GM06990 (cell line): Measurements from ENCODE around the gene SIAH2.

Source experiments
- DNase-seq: peaks from one replicate; pipeline ENCODE4 v3.0.0-alpha.2; 2011; ENCODE audit not compliant: insufficient read length; ENCODE audit errors: extremely low read depth
- H3K27me3 ChIP-seq: replicated peaks from 2 replicates; pipeline ENCODE4 v1.6.0; 2011; ENCODE audit warnings: low read length; ENCODE audit not compliant: control insufficient read depth, insufficient read depth
- H3K36me3 ChIP-seq: 2 replicates; pipeline ENCODE4 v1.5.1; 2011; ENCODE audit warnings: low read length; ENCODE audit not compliant: control insufficient read depth, insufficient read depth
- H3K4me3 ChIP-seq: replicated peaks from 2 replicates; pipeline ENCODE4 v1.5.1; 2011; ENCODE audit warnings: low read depth, mild to moderate bottlenecking, control low read depth, low read length
- TF ChIP-seq, protein P1 (sequence below): IDR thresholded peaks from 2 replicates; pipeline ENCODE4 v1.5.1; 2011; ENCODE audit warnings: low read length, control low read depth, mild to moderate bottlenecking, inconsistent platforms; ENCODE audit not compliant: insufficient read depth, poor library complexity, severe bottlenecking

SIAH2 gene

DNA sequence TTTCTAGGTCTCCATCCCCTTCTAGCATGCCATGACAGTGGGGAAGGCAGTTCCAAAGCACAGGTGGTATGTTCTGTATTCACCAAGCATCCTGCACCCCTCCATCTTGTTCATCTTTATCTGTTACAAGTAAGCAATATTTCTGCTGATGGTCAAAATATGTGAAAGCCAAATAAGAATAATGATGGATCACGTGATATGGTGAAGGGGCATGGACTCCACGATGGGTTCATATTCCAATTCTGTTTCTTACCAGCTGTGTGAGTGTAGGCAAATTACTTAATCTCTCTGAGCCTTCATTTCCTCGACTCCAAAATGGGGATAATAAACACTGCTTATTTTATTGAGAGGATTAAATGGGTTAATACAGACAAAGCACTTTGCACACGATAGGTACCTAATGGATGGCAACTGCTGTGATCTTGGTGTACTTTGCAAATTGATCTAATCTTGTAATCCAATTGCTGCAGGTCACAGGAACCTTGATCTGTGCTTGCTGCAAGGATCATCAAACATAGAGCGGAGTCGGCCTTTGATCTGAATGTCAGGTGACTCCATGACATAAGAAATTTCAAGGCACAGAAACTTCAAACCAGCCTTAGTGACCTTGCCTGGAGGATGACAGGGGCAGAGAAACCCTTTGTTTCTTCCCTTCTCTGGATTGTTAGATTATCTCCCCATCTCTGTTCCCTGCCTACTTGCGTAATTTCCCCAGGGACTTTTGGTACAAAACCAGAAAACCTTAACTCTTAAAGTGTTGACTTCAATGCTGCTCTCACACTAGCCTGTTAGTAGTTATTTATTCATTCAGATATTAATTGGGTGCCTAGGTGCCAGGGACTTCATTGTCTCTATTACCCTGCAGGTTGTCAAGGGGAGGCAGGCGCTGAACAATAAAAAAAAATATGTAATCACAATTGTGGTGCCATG, 25.8 kb downstream of the SIAH2 start:
- no peaks in the 10 kb centered on the region for H3K27me3 ChIP-seq
- TF ChIP-seq, protein P1, sequence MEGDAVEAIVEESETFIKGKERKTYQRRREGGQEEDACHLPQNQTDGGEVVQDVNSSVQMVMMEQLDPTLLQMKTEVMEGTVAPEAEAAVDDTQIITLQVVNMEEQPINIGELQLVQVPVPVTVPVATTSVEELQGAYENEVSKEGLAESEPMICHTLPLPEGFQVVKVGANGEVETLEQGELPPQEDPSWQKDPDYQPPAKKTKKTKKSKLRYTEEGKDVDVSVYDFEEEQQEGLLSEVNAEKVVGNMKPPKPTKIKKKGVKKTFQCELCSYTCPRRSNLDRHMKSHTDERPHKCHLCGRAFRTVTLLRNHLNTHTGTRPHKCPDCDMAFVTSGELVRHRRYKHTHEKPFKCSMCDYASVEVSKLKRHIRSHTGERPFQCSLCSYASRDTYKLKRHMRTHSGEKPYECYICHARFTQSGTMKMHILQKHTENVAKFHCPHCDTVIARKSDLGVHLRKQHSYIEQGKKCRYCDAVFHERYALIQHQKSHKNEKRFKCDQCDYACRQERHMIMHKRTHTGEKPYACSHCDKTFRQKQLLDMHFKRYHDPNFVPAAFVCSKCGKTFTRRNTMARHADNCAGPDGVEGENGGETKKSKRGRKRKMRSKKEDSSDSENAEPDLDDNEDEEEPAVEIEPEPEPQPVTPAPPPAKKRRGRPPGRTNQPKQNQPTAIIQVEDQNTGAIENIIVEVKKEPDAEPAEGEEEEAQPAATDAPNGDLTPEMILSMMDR: no peak
- peaks cover 3% of the 10 kb centered on the region for H3K36me3 ChIP-seq
- DNase-seq: no peak
- no peak overlapping the region for H3K4me3 ChIP-seq

DNA sequence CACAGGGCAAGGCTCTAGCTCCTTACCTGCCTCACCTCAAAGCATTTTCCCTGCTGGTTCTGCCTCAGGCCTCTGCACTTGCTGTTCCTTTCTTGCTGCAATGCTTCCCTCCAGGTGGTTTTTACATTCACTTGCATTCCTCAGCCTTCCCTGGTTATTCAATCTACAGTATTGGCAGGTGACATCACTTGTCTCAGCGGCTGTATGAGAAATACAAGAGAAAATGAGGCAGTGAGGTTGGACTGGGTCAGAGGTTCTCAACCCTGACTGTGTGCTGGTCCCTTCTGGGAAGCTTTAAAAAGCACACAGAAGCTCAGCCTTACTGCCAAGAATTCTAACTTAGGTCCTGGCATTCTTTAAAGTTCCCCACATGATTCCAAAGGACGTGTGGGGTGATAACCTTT, 26.7 kb downstream of the SIAH2 start:
- peaks cover 1% of the 10 kb centered on the region for H3K36me3 ChIP-seq
- no peak for DNase-seq
- no peak overlapping the region for H3K4me3 ChIP-seq
- TF ChIP-seq, protein P1: no peak
- no peaks in the 10 kb centered on the region for H3K27me3 ChIP-seq

DNA sequence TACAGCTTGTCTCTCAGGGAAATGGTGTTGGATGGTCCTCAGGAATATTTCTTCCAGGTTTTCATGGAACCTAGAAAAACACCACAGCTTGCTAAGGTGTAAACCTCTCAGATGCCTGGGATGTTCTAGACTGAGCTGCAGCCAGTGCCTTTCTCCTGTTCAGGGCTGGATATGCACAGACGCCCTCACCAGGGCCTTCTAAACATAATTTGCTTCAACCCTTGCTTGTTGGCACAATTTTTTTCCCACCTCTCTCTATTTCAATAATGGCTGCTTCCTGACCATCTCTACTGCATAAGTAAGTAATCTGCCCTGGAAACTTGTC, 28.2 kb downstream of the SIAH2 start:
- Histone ChIP-seq H3K27me3 (no peaks in the 10 kb centered on the region), H3K4me3 (no peak overlapping the region), H3K36me3 (no peaks in the 10 kb centered on the region)
- TF ChIP-seq, protein P1: no peak
- no peak for DNase-seq

DNA sequence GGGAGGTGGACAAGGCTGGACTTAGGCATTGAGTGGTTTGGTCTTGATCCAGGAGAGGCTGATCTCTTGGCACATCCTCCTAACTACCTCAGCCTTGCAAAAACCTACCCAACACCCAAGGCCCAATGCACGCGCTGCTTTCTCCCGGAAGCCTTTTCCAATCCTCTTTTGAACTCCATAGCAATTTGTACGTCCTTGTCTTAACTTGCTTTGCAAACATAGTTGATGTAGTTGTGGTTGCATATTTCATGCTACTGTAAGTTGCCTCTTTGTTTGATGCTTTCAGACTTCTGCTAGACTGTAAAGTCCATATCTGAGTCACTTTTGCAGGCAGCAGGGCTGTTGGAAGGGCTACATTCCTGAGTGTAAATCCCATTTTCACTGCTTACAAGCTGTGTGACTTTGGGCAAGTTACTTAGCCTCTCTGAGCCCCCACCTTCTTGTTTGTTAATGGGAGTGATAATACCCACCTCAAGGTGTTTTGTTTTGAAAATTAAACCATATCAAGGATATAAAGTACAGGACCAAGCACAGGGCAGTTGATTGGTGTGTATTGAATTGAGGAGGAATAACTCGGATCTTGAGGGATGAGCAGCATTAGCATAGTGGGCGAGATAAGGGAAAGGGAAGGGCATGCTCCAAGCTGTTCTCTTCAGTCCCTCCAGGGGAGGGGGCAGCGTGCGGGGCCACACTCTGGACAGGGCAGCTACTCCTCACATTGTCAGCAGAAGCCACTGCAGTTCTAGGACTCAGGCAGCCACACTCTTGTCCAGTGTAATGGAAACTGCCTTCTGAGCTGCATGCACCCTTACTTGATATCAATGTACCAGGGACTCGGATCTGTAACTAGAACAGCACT, 28.8 kb downstream of the SIAH2 start:
- no peaks in the 10 kb centered on the region for H3K27me3 ChIP-seq
- no peak overlapping the region for H3K4me3 ChIP-seq
- DNase-seq: no peak
- TF ChIP-seq, protein P1: no peak
- H3K36me3 ChIP-seq: no peaks in the 10 kb centered on the region

DNA sequence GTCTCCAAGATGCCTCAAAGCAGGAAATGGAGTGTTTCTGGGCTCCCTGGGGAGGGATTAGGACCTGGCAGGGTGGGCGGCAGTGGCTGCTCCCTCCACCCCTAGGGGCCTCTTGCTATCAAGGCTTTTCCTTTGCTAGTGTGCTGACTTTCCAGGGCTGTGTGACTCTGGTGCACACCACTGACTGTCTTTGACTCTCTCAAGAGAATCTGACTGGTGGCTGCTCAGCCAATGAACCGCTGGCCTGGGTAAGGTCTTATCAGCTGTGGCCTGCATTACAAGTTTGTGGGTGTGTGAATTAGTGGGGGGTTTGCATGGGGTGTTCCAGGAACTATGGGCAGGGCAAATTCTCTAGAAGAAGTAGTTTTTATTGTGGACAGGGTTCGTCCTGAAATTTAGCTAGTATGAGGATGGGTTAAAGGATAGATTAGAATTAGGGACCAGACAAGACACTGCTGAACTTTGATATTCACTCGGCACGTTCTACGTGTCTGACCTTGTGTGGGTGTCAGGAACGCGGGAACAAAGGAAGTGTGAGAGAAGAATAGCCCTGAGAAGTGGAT, 29.5 kb downstream of the SIAH2 start:
- Histone ChIP-seq H3K27me3 (no peaks in the 10 kb centered on the region), H3K4me3 (no peak overlapping the region), H3K36me3 (no peaks in the 10 kb centered on the region)
- no peak for DNase-seq
- TF ChIP-seq, protein P1: no peak
